Mesenchymal stem cell (in vitro differentiated cells and primary cell): ENCODE results near the gene SCFD2.

Experiments used
- DNase-seq: peaks from one replicate; pipeline ENCODE4 v3.0.0-alpha.2; 2013
- H2AFZ ChIP-seq: one replicate; pipeline ENCODE4 v1.6.1; 2013; ENCODE audit warnings: low read depth, mild to moderate bottlenecking, control low read depth, inconsistent platforms, low read length, moderate library complexity
- H2AK5ac ChIP-seq: 2 replicates; pipeline ENCODE4 v1.6.1; 2013; ENCODE audit warnings: low read length, moderate library complexity, mild to moderate bottlenecking, inconsistent platforms; ENCODE audit not compliant: severe bottlenecking
- H2BK120ac ChIP-seq: one replicate; pipeline ENCODE4 v1.6.1; 2013; ENCODE audit warnings: low read depth, mild to moderate bottlenecking, inconsistent platforms, low read length, moderate library complexity
- H2BK12ac ChIP-seq, 2 experiments: one replicate each; pipeline ENCODE4 v1.6.1; 2013; ENCODE audit warnings: inconsistent platforms in 2 of 2, low read length in 2 of 2, mild to moderate bottlenecking in 2 of 2, moderate library complexity in 2 of 2, control low read depth in 1 of 2
- H2BK15ac ChIP-seq: one replicate; pipeline ENCODE4 v1.6.1; 2013; ENCODE audit warnings: mild to moderate bottlenecking, low read depth, inconsistent platforms; ENCODE audit not compliant: poor library complexity, severe bottlenecking
- H2BK5ac ChIP-seq: 2 replicates; pipeline ENCODE4 v1.6.1; 2013; ENCODE audit warnings: low read depth, mild to moderate bottlenecking, low read length, control low read depth, inconsistent platforms; ENCODE audit not compliant: poor library complexity, severe bottlenecking
- H3K14ac ChIP-seq, 2 experiments: one replicate each; pipeline ENCODE4 v1.6.1; 2013; ENCODE audit warnings: inconsistent platforms in 2 of 2, low read length in 2 of 2, control low read depth in 1 of 2, mild to moderate bottlenecking in 1 of 2, moderate library complexity in 1 of 2
- H3K18ac ChIP-seq, 2 experiments: one replicate each; pipeline ENCODE4 v1.6.1; 2013; ENCODE audit warnings: inconsistent platforms in 2 of 2, low read length in 2 of 2, control low read depth in 1 of 2, low read depth in 1 of 2, mild to moderate bottlenecking in 1 of 2
- H3K23ac ChIP-seq, 2 experiments: one replicate each; pipeline ENCODE4 v1.6.1; 2013; ENCODE audit warnings: inconsistent platforms in 2 of 2, low read length in 2 of 2, mild to moderate bottlenecking in 2 of 2, moderate library complexity in 2 of 2, control low read depth in 1 of 2
- H3K27ac ChIP-seq: 2 replicates; pipeline ENCODE4 v1.5.1; 2013; ENCODE audit warnings: mild to moderate bottlenecking, moderate library complexity, low read length, control low read depth, inconsistent platforms; ENCODE audit not compliant: poor library complexity, severe bottlenecking
- H3K27me3 ChIP-seq, 2 experiments: 2 replicates each; pipeline versions ENCODE4 v1.6.1 to v1.7.0; 2013; ENCODE audit warnings: low read length in 2 of 2, mild to moderate bottlenecking in 2 of 2, moderate library complexity in 2 of 2, control low read depth in 1 of 2, inconsistent platforms in 1 of 2; ENCODE audit not compliant: control insufficient read depth in 1 of 2, insufficient read depth in 1 of 2
- H3K36me3 ChIP-seq, 2 experiments: 2 replicates each; pipeline versions ENCODE4 v1.6.1 to v1.7.0; 2013; ENCODE audit warnings: low read length in 2 of 2, control low read depth in 1 of 2, inconsistent platforms in 1 of 2, low read depth in 1 of 2, mild to moderate bottlenecking in 1 of 2; ENCODE audit not compliant: insufficient read depth in 2 of 2, control insufficient read depth in 1 of 2
- H3K4ac ChIP-seq, 2 experiments: one replicate each; pipeline ENCODE4 v1.6.1; 2013; ENCODE audit warnings: inconsistent platforms in 2 of 2, low read length in 2 of 2, mild to moderate bottlenecking in 2 of 2, moderate library complexity in 2 of 2, control low read depth in 1 of 2, low read depth in 1 of 2
- H3K4me1 ChIP-seq: 2 replicates; pipeline ENCODE4 v1.6.1; 2013; ENCODE audit warnings: low read depth, low read length, control low read depth; ENCODE audit not compliant: control insufficient read depth, insufficient read depth
- H3K4me2 ChIP-seq: 2 replicates; pipeline ENCODE4 v1.6.1; 2013; ENCODE audit warnings: low read length, mild to moderate bottlenecking, inconsistent platforms; ENCODE audit not compliant: poor library complexity, severe bottlenecking
- H3K4me3 ChIP-seq, 2 experiments: 2 replicates each; pipeline versions ENCODE4 v1.5.1 to v1.7.0; 2013; ENCODE audit warnings: low read length in 2 of 2, mild to moderate bottlenecking in 2 of 2, control low read depth in 1 of 2, low read depth in 1 of 2; ENCODE audit not compliant: insufficient read depth in 1 of 2
- H3K79me1 ChIP-seq: replicated peaks from 2 replicates; pipeline ENCODE4 v1.6.1; 2013; ENCODE audit warnings: mild to moderate bottlenecking, control low read depth, low read length, inconsistent platforms; ENCODE audit not compliant: poor library complexity, severe bottlenecking
- H3K9ac ChIP-seq: 2 replicates; pipeline ENCODE4 v1.7.0; 2013; ENCODE audit warnings: mild to moderate bottlenecking, low read length, moderate library complexity
- H3K9me3 ChIP-seq: 2 replicates; pipeline ENCODE4 v1.7.0; 2013; ENCODE audit warnings: mild to moderate bottlenecking, low read length; ENCODE audit not compliant: control insufficient read depth
- H4K8ac ChIP-seq: one replicate; pipeline ENCODE4 v1.6.1; 2013; ENCODE audit warnings: inconsistent platforms, mild to moderate bottlenecking, low read length, moderate library complexity
- H4K91ac ChIP-seq: one replicate; pipeline ENCODE4 v1.6.1; 2013; ENCODE audit warnings: mild to moderate bottlenecking, low read length, inconsistent platforms
- WGBS: methylation state at CpG from one replicate; pipeline ENCODE4 v1.1.7; 2013; ENCODE audit warnings: mixed read lengths; 5-methylcytosine and 5-hydroxymethylcytosine counted together

Gene SCFD2

GRCh38 chr4:53098681-53099121, 267.2 kb downstream of the SCFD2 start:
- Histone ChIP-seq H4K91ac (no peak overlapping the region), H2BK5ac (no peak overlapping the region), H3K36me3 (no peaks in the 10 kb centered on the region), H4K8ac (no peak overlapping the region), H3K4me3 (no peak overlapping the region), H2BK15ac (no peak overlapping the region), H3K4me1 (no peaks in the 10 kb centered on the region), H2AFZ (no peak overlapping the region), H3K9me3 (no peaks in the 10 kb centered on the region), H3K4me2 (no peak overlapping the region), H3K14ac (no peak overlapping the region), H2AK5ac (no peak overlapping the region), H2BK120ac (no peak overlapping the region), H2BK12ac (no peak overlapping the region), H3K23ac (no peak overlapping the region), H3K79me1 (peaks cover 5% of the 10 kb centered on the region), H3K4ac (no peak overlapping the region), H3K18ac (no peak overlapping the region), H3K27me3 (no peaks in the 10 kb centered on the region), H3K27ac (no peak overlapping the region), H3K9ac (no peak overlapping the region)
- peak; percentile 95 for DNase-seq
- WGBS = 3% methylated on average over 1 of the region's 2 CpGs

- Histone ChIP-seq H2BK15ac (no peak overlapping the region), H3K4ac (no peak overlapping the region), H3K9me3 (no peaks in the 10 kb centered on the region), H3K4me2 (no peak overlapping the region), H4K91ac (no peak overlapping the region), H3K27ac (no peak overlapping the region), H3K14ac (no peak overlapping the region), H2BK12ac (no peak overlapping the region), H2BK5ac (no peak overlapping the region), H3K36me3 (no peaks in the 10 kb centered on the region), H2BK120ac (no peak overlapping the region), H4K8ac (no peak overlapping the region), H3K4me1 (no peaks in the 10 kb centered on the region), H3K23ac (no peak overlapping the region), H3K18ac (no peak overlapping the region), H2AK5ac (no peak overlapping the region), H3K4me3 (no peak overlapping the region), H3K9ac (no peak overlapping the region), H3K79me1 (no peaks in the 10 kb centered on the region), H2AFZ (no peak overlapping the region), H3K27me3 (no peaks in the 10 kb centered on the region)
- WGBS = 100% methylated on average over 1 of the region's 1 CpG
- no peak for DNase-seq
Observed at GRCh38 chr4:53094040-53094439, 271.8 kb downstream of the SCFD2 start.

- Histone ChIP-seq H3K4ac (no peak overlapping the region), H3K4me2 (no peak overlapping the region), H2BK5ac (no peak overlapping the region), H2AK5ac (no peak overlapping the region), H3K4me3 (no peak overlapping the region), H4K91ac (no peak overlapping the region), H3K9me3 (peaks cover 5% of the 10 kb centered on the region), H3K14ac (no peak overlapping the region), H3K18ac (no peak overlapping the region), H2BK15ac (no peak overlapping the region), H3K79me1 (no peaks in the 10 kb centered on the region), H2AFZ (no peak overlapping the region), H3K4me1 (no peaks in the 10 kb centered on the region), H3K27me3 (no peaks in the 10 kb centered on the region), H3K36me3 (no peaks in the 10 kb centered on the region), H2BK12ac (no peak overlapping the region), H3K27ac (no peak overlapping the region), H4K8ac (no peak overlapping the region), H3K23ac (no peak overlapping the region), H3K9ac (no peak overlapping the region), H2BK120ac (no peak overlapping the region)
- DNase-seq = peak; percentile 35
Observed at GRCh38 chr4:53089936-53090729, 275.7 kb downstream of the SCFD2 start.

- H3K36me3 ChIP-seq = no peaks in the 10 kb centered on the region
Observed at GRCh38 chr4:53088152-53088551, 277.7 kb downstream of the SCFD2 start.

More at GRCh38 chr4:53088152-53088551, 277.7 kb downstream of the SCFD2 start:
- Histone ChIP-seq H3K4ac (no peak overlapping the region), H4K91ac (no peak overlapping the region), H2AK5ac (no peak overlapping the region), H2BK120ac (no peak overlapping the region), H3K23ac (no peak overlapping the region), H3K4me1 (no peaks in the 10 kb centered on the region), H3K79me1 (no peaks in the 10 kb centered on the region), H2BK5ac (no peak overlapping the region), H3K9ac (no peak overlapping the region), H3K27ac (no peak overlapping the region), H3K9me3 (peaks cover 20% of the 10 kb centered on the region), H3K18ac (no peak overlapping the region), H2BK15ac (no peak overlapping the region), H3K27me3 (no peaks in the 10 kb centered on the region), H3K4me3 (no peak overlapping the region), H4K8ac (no peak overlapping the region), H3K4me2 (no peak overlapping the region), H2BK12ac (no peak overlapping the region), H3K14ac (no peak overlapping the region), H2AFZ (no peak overlapping the region)
- DNase-seq = no peak
- 96% methylated on average over 1 of the region's 1 CpG for WGBS
